H1 (cell line): Measurements from ENCODE around the gene GAPDHS. TPM values are rescaled to one million over a fixed set of nuclear protein-coding genes. Genes with fewer than 3 reads are reported as not detected.
A peak's percentile ranks its signal among the peaks of the same experiment; 100 is the strongest.

Source experiments
- CTCF ChIA-PET: fragments of 300-600 bp; sonication (Branson Sonifier 250); formaldehyde crosslinking; loops from one replicate; lab custom pipeline; 2021; ENCODE audit not compliant: partially characterized antibody; lab: Charles Lee
- POLR2A ChIA-PET: fragments of 300-600 bp; sonication (Branson Sonifier 250); formaldehyde crosslinking; loops from one replicate; lab custom pipeline; 2021; ENCODE audit warnings: inconsistent platforms; ENCODE audit not compliant: partially characterized antibody; lab: Charles Lee
- DNase-seq, 2 experiments: peaks; one replicate each; pipeline versions ENCODE4 v3.0.0 to v3.0.0-alpha.2; 2010 to 2022; ENCODE audit warnings: low spot score in 2 of 2, low read depth in 1 of 2, mixed read lengths in 1 of 2
- FAIRE-seq: peaks from 2 replicates; lab custom pipeline; 2011; peaks lifted over from hg19 to GRCh38; lab: Jason Lieb, UNC
- H2AFZ ChIP-seq: 2 replicates; pipeline ENCODE4 v1.8.1; 2012; ENCODE audit warnings: low read length, inconsistent platforms
- H2AK5ac ChIP-seq: 2 replicates; pipeline ENCODE4 v1.6.1; 2013; ENCODE audit warnings: low read depth, low read length
- H2BK120ac ChIP-seq: replicated peaks from 2 replicates; pipeline ENCODE3; 2013; ENCODE audit warnings: low read depth, low read length, inconsistent platforms
- H2BK12ac ChIP-seq: 2 replicates; pipeline ENCODE4 v1.6.1; 2013; ENCODE audit warnings: low read depth, low read length
- H2BK15ac ChIP-seq: 2 replicates; pipeline ENCODE4 v1.6.1; 2013; ENCODE audit warnings: low read length
- H2BK20ac ChIP-seq: 2 replicates; pipeline ENCODE4 v1.6.1; 2013; ENCODE audit warnings: low read length
- H2BK5ac ChIP-seq: 2 replicates; pipeline ENCODE4 v1.6.1; 2013; ENCODE audit warnings: low read depth, low read length
- H3K14ac ChIP-seq: 2 replicates; pipeline ENCODE4 v1.6.1; 2013; ENCODE audit warnings: inconsistent platforms; ENCODE audit not compliant: insufficient read length
- H3K18ac ChIP-seq: 2 replicates; pipeline ENCODE4 v1.6.1; 2013; ENCODE audit warnings: low read length; ENCODE audit errors: extremely low read depth
- H3K23ac ChIP-seq: 2 replicates; pipeline ENCODE4 v1.6.1; 2013; ENCODE audit warnings: inconsistent platforms; ENCODE audit not compliant: insufficient read length
- H3K23me2 ChIP-seq: 2 replicates; pipeline ENCODE4 v1.6.1; 2013; ENCODE audit warnings: low read depth, low read length
- H3K27ac ChIP-seq: 2 replicates; pipeline ENCODE4 v1.6.1; 2011; ENCODE audit warnings: low read depth, low read length, inconsistent platforms
- H3K27me3 ChIP-seq, 4 experiments: replicated peaks in 1 of 4; 1 replicate in 1 of 4; 2 replicates in 3 of 4; pipeline versions ENCODE4 v1.6.1 to v1.8.1; 2011 to 2013; ENCODE audit warnings: low read length in 3 of 4, mild to moderate bottlenecking in 3 of 4, inconsistent platforms in 2 of 4, mixed read lengths in 2 of 4, moderate library complexity in 1 of 4; ENCODE audit not compliant: control insufficient read depth in 3 of 4, insufficient read depth in 3 of 4; ENCODE audit errors: extremely low read depth in 1 of 4
- H3K36me3 ChIP-seq, 4 experiments: 2 replicates each; pipeline versions ENCODE4 v1.6.1 to v1.8.1; 2011 to 2013; ENCODE audit warnings: mild to moderate bottlenecking in 4 of 4, low read length in 3 of 4, moderate library complexity in 2 of 4, control low read depth in 1 of 4, inconsistent platforms in 1 of 4; ENCODE audit not compliant: insufficient read depth in 4 of 4, control insufficient read depth in 2 of 4
- H3K4ac ChIP-seq: replicated peaks from 2 replicates; pipeline ENCODE3; 2013; ENCODE audit warnings: low read length, low read depth, mixed read lengths, inconsistent platforms; ENCODE audit not compliant: insufficient read length
- H3K4me1 ChIP-seq, 4 experiments: replicated peaks in 1 of 4; 1 replicate in 1 of 4; 2 replicates in 3 of 4; pipeline versions ENCODE4 v1.6.1 to v1.8.1; 2011 to 2013; ENCODE audit warnings: low read length in 3 of 4, inconsistent platforms in 2 of 4, mixed read lengths in 1 of 4; ENCODE audit not compliant: insufficient read depth in 4 of 4, control insufficient read depth in 3 of 4
- H3K4me2 ChIP-seq, 2 experiments: 2 replicates each; pipeline versions ENCODE4 v1.6.1 to v1.8.1; 2011 to 2013; ENCODE audit warnings: low read depth in 2 of 2, low read length in 2 of 2, control low read depth in 1 of 2, inconsistent platforms in 1 of 2, mild to moderate bottlenecking in 1 of 2; ENCODE audit not compliant: insufficient read depth in 1 of 2
- H3K4me3 ChIP-seq, 4 experiments: fragments of 200-600, 300-600 bp in 1 of 4; sonication (generic), shearing (Covaris generic), sonication (Bioruptor Twin) in 1 of 4; 2 replicates each; pipeline versions ENCODE4 v1.5.1 to v1.8.1; 2011 to 2016; ENCODE audit warnings: low read length in 4 of 4, low read depth in 3 of 4, control low read depth in 2 of 4, inconsistent platforms in 2 of 4, mild to moderate bottlenecking in 2 of 4, mixed read lengths in 1 of 4, moderate library complexity in 1 of 4; ENCODE audit not compliant: insufficient read depth in 2 of 4; ENCODE audit errors: extremely low read depth in 1 of 4
- H3K56ac ChIP-seq: replicated peaks from 2 replicates; pipeline ENCODE3; 2013; ENCODE audit warnings: low read depth, mild to moderate bottlenecking, mixed read lengths, low read length, inconsistent platforms; ENCODE audit not compliant: insufficient read length
- H3K79me1 ChIP-seq: 2 replicates; pipeline ENCODE4 v1.6.1; 2013; ENCODE audit warnings: low read depth, low read length, control low read depth
- H3K79me2 ChIP-seq, 2 experiments: 2 replicates each; pipeline versions ENCODE4 v1.6.1 to v1.8.1; 2012 to 2013; ENCODE audit warnings: low read length in 2 of 2, mild to moderate bottlenecking in 2 of 2, inconsistent platforms in 1 of 2; ENCODE audit not compliant: insufficient read depth in 2 of 2, control insufficient read depth in 1 of 2
- H3K9ac ChIP-seq, 4 experiments: replicated peaks in 1 of 4; 1 replicate in 1 of 4; 2 replicates in 3 of 4; pipeline versions ENCODE4 v1.6.1 to v1.8.1; 2011 to 2013; ENCODE audit warnings: low read depth in 3 of 4, low read length in 3 of 4, control low read depth in 2 of 4, mild to moderate bottlenecking in 2 of 4, moderate library complexity in 2 of 4, inconsistent platforms in 1 of 4; ENCODE audit errors: extremely low read depth in 1 of 4
- H3K9me3 ChIP-seq, 2 experiments: 2 replicates each; pipeline versions ENCODE4 v1.6.1 to v1.8.1; 2012 to 2013; ENCODE audit warnings: mild to moderate bottlenecking in 2 of 2, moderate library complexity in 2 of 2, control low read depth in 1 of 2, inconsistent platforms in 1 of 2, low read depth in 1 of 2, low read length in 1 of 2, mixed read lengths in 1 of 2; ENCODE audit not compliant: insufficient read depth in 2 of 2
- H4K20me1 ChIP-seq, 2 experiments: replicated peaks in 1 of 2; 2 replicates each; pipeline versions ENCODE3 to v1.8.1; 2011 to 2013; ENCODE audit warnings: inconsistent platforms in 2 of 2, low read length in 2 of 2, mild to moderate bottlenecking in 1 of 2; ENCODE audit not compliant: insufficient read depth in 2 of 2, control insufficient read depth in 1 of 2
- H4K5ac ChIP-seq: 2 replicates; pipeline ENCODE4 v1.6.1; 2013; ENCODE audit warnings: low read length, low read depth, mixed read lengths, inconsistent platforms; ENCODE audit not compliant: insufficient read length
- H4K8ac ChIP-seq: 2 replicates; pipeline ENCODE4 v1.8.0; 2013; ENCODE audit warnings: mild to moderate bottlenecking, moderate library complexity, low read length, inconsistent platforms; ENCODE audit not compliant: insufficient read depth; ENCODE audit errors: extremely low read depth
- H4K91ac ChIP-seq: replicated peaks from 2 replicates; pipeline ENCODE3; 2013; ENCODE audit warnings: low read length, mixed read lengths, inconsistent platforms; ENCODE audit not compliant: insufficient read length
- CHD1 ChIP-seq: IDR thresholded peaks from 2 replicates; pipeline ENCODE4 v1.6.1; 2012; ENCODE audit warnings: low read depth, low read length, improper control_type of control experiment
- KDM1A ChIP-seq: fragments of 200-600, 300-600 bp; sonication (generic); IDR thresholded peaks from 2 replicates; pipeline ENCODE4 v1.7.1; 2016; ENCODE audit warnings: mild to moderate bottlenecking, low read length, borderline replicate concordance
- RBBP5 ChIP-seq: IDR thresholded peaks from 2 replicates; pipeline ENCODE4 v1.7.1; 2012; ENCODE audit warnings: low read depth, mild to moderate bottlenecking, inconsistent platforms, low read length, moderate library complexity, borderline replicate concordance
- WGBS, 2 experiments: shearing (Covaris generic) in 1 of 2; methylation state at CpG; one replicate each; pipeline versions ENCODE4 v1.1.6 to v1.1.7; 2013 to 2015; ENCODE audit warnings: low lambda C conversion rate in 2 of 2, mixed read lengths in 2 of 2, inconsistent platforms in 1 of 2, low coverage in 1 of 2, missing lambda C conversion rate in 1 of 2; ENCODE audit not compliant: insufficient replicate concordance in 2 of 2, insufficient coverage in 1 of 2, insufficient read length in 1 of 2; ENCODE audit errors: extremely low coverage in 1 of 2, missing lambda C conversion rate in 1 of 2; 5-methylcytosine and 5-hydroxymethylcytosine counted together
- polyA plus RNA-seq, 7 experiments: library from polyadenylated mRNA; depleted of rRNA in 3 of 7; stranded (reverse) in 5 of 7; unstranded in 2 of 7; fragments of >200 nt in 5 of 7; fragments of 200-250 nt in 2 of 7; gene quantifications; 1 replicate in 5 of 7; 2 replicates in 1 of 7; 4 replicates in 1 of 7; pipeline versions ENCODE4 v1.2.1 to v1.2.3, GENCODE V29; 2011 to 2013; ENCODE audit warnings: missing spikeins in 2 of 7, mixed read lengths in 2 of 7
- total RNA-seq: library from RNA; stranded (reverse); fragmentation: NEBNext Ultra II Directional; extraction: Animal tissue kit (Norgen Biotek cat#: 25700); gene quantifications from 2 replicates; pipeline ENCODE4 v1.2.1, GENCODE V29; 2021

The GAPDHS gene
- total and polyA plus RNA-seq, 2 of the 8 experiments (the other 6 are each of a cell fraction or from before 2014, with no cell fraction given), result 0.26 TPM; not detected in 1

- Histone ChIP-seq H2BK5ac (no peak overlapping the region), H3K36me3 (peaks cover 11 to 45% (median 32%) of the 10 kb centered on the region in 4 experiments), H3K79me1 (no peaks in the 10 kb centered on the region), H2AFZ (no peak overlapping the region), H3K23me2 (no peaks in the 10 kb centered on the region), H4K20me1 (peaks cover 2 to 17% of the 10 kb centered on the region in 2 experiments), H3K56ac (no peak overlapping the region), H3K23ac (no peak overlapping the region), H3K4me2 (no peak overlapping the region), H2BK12ac (no peak overlapping the region), H3K79me2 (no peaks in the 10 kb centered on the region), H3K9me3 (no peaks in the 10 kb centered on the region), H2AK5ac (no peak overlapping the region), H3K4me1 (peaks cover 0 to 5% (median 3%) of the 10 kb centered on the region in 4 experiments; a peak in 3 of 7 replicates), H4K5ac (no peak overlapping the region), H4K91ac (no peak overlapping the region), H3K14ac (no peak overlapping the region), H4K8ac (0 out of 2 replicates have a peak overlapping the region, but pooled peaks have one; percentile 8), H3K27ac (no peak overlapping the region), H2BK20ac (no peak overlapping the region), H2BK120ac (no peak overlapping the region), H3K4me3 (no peak overlapping the region), H3K27me3 (no peaks in the 10 kb centered on the region), H3K9ac (no peak overlapping the region; a peak in 2 of 7 replicates), H2BK15ac (no peak overlapping the region), H3K4ac (no peak overlapping the region), H3K18ac (no peak overlapping the region)
- ChIA-PET POLR2A (interaction anchor here (0.6 to 4.1 kb wide), 7 partner anchors 9 to 217 kb away, joined by 3 to 110 read pairs (median 4); partner anchors contain the start of gene CD22), CTCF (interaction anchor here (0.7 to 2.2 kb wide), 9 partner anchors 9 to 231 kb away, joined by 3 to 15 read pairs (median 4); no protein-coding TSS in a partner anchor)
- WGBS, 2 experiments, result 88% methylated on average over 3 of the region's 3 CpGs; no CpG with 5 or more reads in 1 of the 2 experiments
- FAIRE-seq, result no peak
- no peak for DNase-seq
- no peak for TF ChIP-seq RBBP5
- peak; percentile 23; the same call in 1 of the 2 replicates for TF ChIP-seq KDM1A
- TF ChIP-seq CHD1, result no peak
Measured at GRCh38 chr19:35498220-35498619, 35.0 kb upstream of the GAPDHS start.
